ENCODE results near the gene TASP1. TPM values are rescaled to one million over a fixed set of nuclear protein-coding genes. Genes with fewer than 3 reads are reported as not detected.

Gene TASP1
- total RNA-seq, 6 experiments from 2014 or later, result 2.5 to 6.1 (median 4.3) TPM

DNA sequence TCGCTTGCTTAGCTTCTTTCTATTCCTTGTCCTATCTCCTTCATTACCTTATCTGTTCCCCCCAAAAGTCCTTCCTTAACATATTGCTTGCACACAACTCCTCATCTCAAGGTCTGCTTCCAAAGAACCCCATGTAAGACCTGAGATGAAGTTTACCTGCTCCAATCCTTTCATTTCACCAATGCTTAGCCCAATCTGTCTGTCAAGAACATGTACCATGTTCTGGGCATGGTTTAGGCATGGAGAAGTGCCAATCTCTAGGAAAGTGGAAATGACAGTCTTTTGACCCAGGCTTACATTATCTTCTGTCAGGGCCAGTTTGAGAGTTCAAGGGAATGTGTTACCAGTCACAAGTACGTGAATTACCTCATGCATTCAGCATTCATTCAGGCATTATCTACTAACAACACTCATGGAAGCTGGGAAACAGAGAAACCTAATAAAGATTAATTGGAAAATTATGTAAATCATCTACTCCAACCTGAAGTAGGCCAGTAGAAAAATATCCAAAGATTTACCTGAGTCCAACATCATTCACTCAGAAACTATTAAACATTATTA lies 15.8 kb upstream of the TASP1 start:
- Histone ChIP-seq H3K27me3 (no peaks in the 10 kb centered on the region), H3K4me3 (no peak overlapping the region), H3K36me3 (no peaks in the 10 kb centered on the region), H3K4me1 (no peaks in the 10 kb centered on the region), H3K27ac (no peak overlapping the region), H3K9me3 (no peaks in the 10 kb centered on the region)
- intact Hi-C loops (cut with DNase I), result no loop called here
- TF ChIP-seq, protein P1, sequence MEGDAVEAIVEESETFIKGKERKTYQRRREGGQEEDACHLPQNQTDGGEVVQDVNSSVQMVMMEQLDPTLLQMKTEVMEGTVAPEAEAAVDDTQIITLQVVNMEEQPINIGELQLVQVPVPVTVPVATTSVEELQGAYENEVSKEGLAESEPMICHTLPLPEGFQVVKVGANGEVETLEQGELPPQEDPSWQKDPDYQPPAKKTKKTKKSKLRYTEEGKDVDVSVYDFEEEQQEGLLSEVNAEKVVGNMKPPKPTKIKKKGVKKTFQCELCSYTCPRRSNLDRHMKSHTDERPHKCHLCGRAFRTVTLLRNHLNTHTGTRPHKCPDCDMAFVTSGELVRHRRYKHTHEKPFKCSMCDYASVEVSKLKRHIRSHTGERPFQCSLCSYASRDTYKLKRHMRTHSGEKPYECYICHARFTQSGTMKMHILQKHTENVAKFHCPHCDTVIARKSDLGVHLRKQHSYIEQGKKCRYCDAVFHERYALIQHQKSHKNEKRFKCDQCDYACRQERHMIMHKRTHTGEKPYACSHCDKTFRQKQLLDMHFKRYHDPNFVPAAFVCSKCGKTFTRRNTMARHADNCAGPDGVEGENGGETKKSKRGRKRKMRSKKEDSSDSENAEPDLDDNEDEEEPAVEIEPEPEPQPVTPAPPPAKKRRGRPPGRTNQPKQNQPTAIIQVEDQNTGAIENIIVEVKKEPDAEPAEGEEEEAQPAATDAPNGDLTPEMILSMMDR (IDR thresholded peaks at IDR 0.05), result no peak
- TF ChIP-seq POLR2A (IDR thresholded peaks at IDR 0.05), result no peak
- WGBS (ENCODE audit: insufficient coverage, low coverage, low lambda C conversion rate, missing lambda C conversion rate), result 72% methylated on average over 2 of the region's 2 CpGs
- no peak for ATAC-seq
- no peak for DNase-seq

- intact Hi-C loops (cut with DNase I), result no loop called here
- 57% methylated on average over 1 of the region's 2 CpGs for WGBS (ENCODE audit: insufficient coverage, low coverage, low lambda C conversion rate, missing lambda C conversion rate)
- Histone ChIP-seq H3K4me3 (no peak overlapping the region), H3K36me3 (no peaks in the 10 kb centered on the region), H3K4me1 (no peaks in the 10 kb centered on the region), H3K9me3 (no peaks in the 10 kb centered on the region), H3K27me3 (no peaks in the 10 kb centered on the region), H3K27ac (no peak overlapping the region)
- no peak for TF ChIP-seq POLR2A (IDR thresholded peaks at IDR 0.05)
- TF ChIP-seq, protein P1 (IDR thresholded peaks at IDR 0.05), result no peak
- DNase-seq, result no peak
- ATAC-seq, result no peak
Measured at GRCh38 chr20:13650474-13650873, 11.7 kb upstream of the TASP1 start.

DNA sequence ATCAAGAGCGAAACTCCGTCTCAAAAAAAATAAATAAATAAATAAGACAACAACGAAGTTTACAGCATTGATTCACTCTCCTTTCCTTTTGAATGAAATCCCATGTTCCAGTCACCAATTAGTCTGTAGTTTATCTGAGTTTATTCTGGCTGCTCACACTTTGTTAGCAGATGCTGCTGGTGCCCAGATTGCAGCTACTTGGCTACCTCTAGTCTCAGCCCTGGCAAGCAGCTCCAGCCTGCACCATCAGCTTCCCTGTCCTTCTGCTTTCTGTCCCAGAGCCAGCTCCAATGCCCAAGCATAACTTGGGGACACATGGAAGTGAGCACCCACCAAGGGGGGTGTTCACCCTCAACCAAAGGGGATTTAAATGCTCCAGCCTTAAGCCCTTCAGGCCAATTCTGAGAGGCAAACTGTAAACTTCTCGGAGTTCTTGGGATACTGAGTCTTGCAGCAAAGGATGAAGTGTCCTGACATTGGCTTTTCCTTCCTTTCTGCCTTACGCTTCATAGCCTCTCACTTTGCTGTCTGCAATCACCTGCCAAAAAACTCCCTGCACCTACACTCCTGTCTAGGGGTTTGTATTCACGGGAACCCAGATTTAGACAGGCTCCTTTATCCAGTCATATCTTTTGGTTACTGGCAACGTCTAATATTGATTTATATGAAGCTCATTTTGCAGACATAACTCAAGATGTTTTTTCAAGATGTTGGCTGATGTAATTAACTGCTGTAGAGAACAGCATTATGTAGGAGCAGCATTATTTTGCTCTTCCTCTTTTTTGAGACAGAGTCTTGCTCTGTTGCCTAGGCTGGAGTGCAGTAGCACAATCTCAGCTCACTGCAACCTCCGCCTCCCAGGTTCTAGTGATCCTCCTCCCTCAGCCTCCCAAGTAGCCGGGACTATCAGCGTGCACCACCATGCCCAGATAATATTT lies 9.8 kb upstream of the TASP1 start:
- H3K4me1 ChIP-seq, result no peaks in the 10 kb centered on the region
- intact Hi-C loops (cut with DNase I), result no loop called here
- 77% methylated on average over 9 of the region's 10 CpGs for WGBS (ENCODE audit: insufficient coverage, low coverage, low lambda C conversion rate, missing lambda C conversion rate)
- H3K36me3 ChIP-seq, result no peaks in the 10 kb centered on the region
- H3K27ac ChIP-seq, result no peak overlapping the region
- DNase-seq (no peak), ATAC-seq (no peak)
- TF ChIP-seq, protein P1 (IDR thresholded peaks at IDR 0.05), result no peak
- no peak for TF ChIP-seq POLR2A (IDR thresholded peaks at IDR 0.05)
- no peaks in the 10 kb centered on the region for H3K9me3 ChIP-seq
- H3K27me3 ChIP-seq, result no peaks in the 10 kb centered on the region
- H3K4me3 ChIP-seq, result no peak overlapping the region

- DNase-seq (no peak), ATAC-seq (no peak)
- TF ChIP-seq, protein P1 (IDR thresholded peaks at IDR 0.05), result no peak
- TF ChIP-seq POLR2A (IDR thresholded peaks at IDR 0.05), result no peak
- H3K9me3 ChIP-seq, result no peaks in the 10 kb centered on the region
- no peak overlapping the region for H3K27ac ChIP-seq
- H3K36me3 ChIP-seq, result no peaks in the 10 kb centered on the region
- intact Hi-C loops (cut with DNase I), result no loop called here
- WGBS (ENCODE audit: insufficient coverage, low coverage, low lambda C conversion rate, missing lambda C conversion rate), result 89% methylated on average over 4 of the region's 4 CpGs
- no peaks in the 10 kb centered on the region for H3K27me3 ChIP-seq
- no peaks in the 10 kb centered on the region for H3K4me1 ChIP-seq
- H3K4me3 ChIP-seq, result no peak overlapping the region
Measured at GRCh38 chr20:13644010-13644409, 5.3 kb upstream of the TASP1 start.
